Measurements from ENCODE around the gene RTEL1. TPM values are rescaled to one million over a fixed set of nuclear protein-coding genes. Genes with fewer than 3 reads are reported as not detected.

Gene RTEL1
- total RNA-seq, 2 experiments from 2014 or later: 25.5 to 27.6 TPM

GRCh38 chr20:63736893-63737694 lies 79.0 kb downstream of the RTEL1 start:
- POLR2A ChIA-PET: interaction anchor here (0.6 to 9.9 kb wide), 21 partner anchors 8 to 216 kb away, joined by 3 to 168 read pairs (median 7); partner anchors contain the start of genes ARFRP1, GMEB2, PPDPF and PTK6

GRCh38 chr20:63737695-63737944 lies 79.5 kb downstream of the RTEL1 start:
- Mint-ChIP-seq H3K4me1 (ENCODE audit: low read depth) (peaks cover 25% of the 10 kb centered on the region), H3K27ac (peak overlapping the region; percentile 88), H3K36me3 (ENCODE audit: low read depth) (peaks cover 26% of the 10 kb centered on the region), H3K9me3 (no peaks in the 10 kb centered on the region), H3K4me3 (peak overlapping the region; percentile 91), H3K27me3 (no peaks in the 10 kb centered on the region)
- intact Hi-C loops (cut with DNase I, micrococcal nuclease): loop anchor here in 1 of 2 experiments (2.0 to 10.0 kb wide), 3 partner anchors 31 to 83 kb away; partner anchors contain the start of genes ARFRP1, RTEL1 and STMN3
- Histone ChIP-seq H3K27me3 (ENCODE audit: control insufficient read depth in 1 of 2, insufficient read depth in 2 of 2, low read length in 2 of 2) (no peaks in the 10 kb centered on the region), H3K4me3 (ENCODE audit: low read length) (peak overlapping the region; percentile 92), H3K27ac (ENCODE audit: low read depth in 1 of 2, low read length in 2 of 2) (peak overlapping the region in 1 of 2 donors; percentile 83), H3K36me3 (ENCODE audit: insufficient read depth, low read length) (peaks cover 63% of the 10 kb centered on the region), H3K9me3 (ENCODE audit: control insufficient read depth in 1 of 2, insufficient read depth in 1 of 2, low read length in 2 of 2) (no peaks in the 10 kb centered on the region), H3K4me1 (ENCODE audit: insufficient read depth, low read length) (peaks cover 63% of the 10 kb centered on the region)
- ATAC-seq (ENCODE audit: poor library complexity) (no peak), DNase-seq (no peak)
- ChIA-PET CTCF (interaction anchor here (1.4 to 6.3 kb wide), 4 partner anchors 30 to 127 kb away, joined by 4 to 44 read pairs (median 16); partner anchors contain the start of genes ARFRP1 and ZGPAT), POLR2A (interaction anchor here (0.6 to 9.9 kb wide), 14 partner anchors 10 to 200 kb away, joined by 3 to 168 read pairs (median 10); partner anchors contain the start of genes ARFRP1, GMEB2, PTK6 and RTEL1)
- TF ChIP-seq CTCF (IDR thresholded peaks at IDR 0.05): no peak

More at GRCh38 chr20:63736893-63737694, 79.0 kb downstream of the RTEL1 start:
- H3K9me3 Mint-ChIP-seq: no peaks in the 10 kb centered on the region
- H3K4me3 Mint-ChIP-seq: peak overlapping the region; percentile 91
- intact Hi-C loops (cut with DNase I, micrococcal nuclease): loop anchor here (1.0 to 10.0 kb wide), 5 partner anchors 14 to 82 kb away; partner anchors contain the start of genes ARFRP1 (in 1 of the 2), RTEL1 (in 1 of the 2), STMN3 (in 1 of the 2) and ZGPAT (in 1 of the 2)
- peak; percentile 30 for ATAC-seq (ENCODE audit: poor library complexity)
- peak in 13 of 14 experiments; percentile 39 to 81 (median 64) for DNase-seq
- H3K4me3 ChIP-seq (ENCODE audit: low read length): peak overlapping the region; percentile 92
- H3K36me3 ChIP-seq (ENCODE audit: insufficient read depth, low read length): peaks cover 59% of the 10 kb centered on the region
- H3K27ac ChIP-seq (ENCODE audit: low read depth in 1 of 2, low read length in 2 of 2): peak overlapping the region; percentile 49 to 83
- H3K27ac Mint-ChIP-seq: peak overlapping the region; percentile 88
- H3K36me3 Mint-ChIP-seq (ENCODE audit: low read depth): peaks cover 26% of the 10 kb centered on the region
- H3K27me3 ChIP-seq (ENCODE audit: control insufficient read depth in 1 of 2, insufficient read depth in 2 of 2, low read length in 2 of 2): no peaks in the 10 kb centered on the region
- peaks cover 66% of the 10 kb centered on the region for H3K4me1 ChIP-seq (ENCODE audit: insufficient read depth, low read length)
- CTCF ChIA-PET: interaction anchor here (1.1 to 6.3 kb wide), 7 partner anchors 13 to 127 kb away, joined by 4 to 44 read pairs (median 5); partner anchors contain the start of genes ARFRP1 and ZGPAT
- H3K4me1 Mint-ChIP-seq (ENCODE audit: low read depth): peaks cover 25% of the 10 kb centered on the region
- no peaks in the 10 kb centered on the region for H3K27me3 Mint-ChIP-seq
- H3K9me3 ChIP-seq (ENCODE audit: control insufficient read depth in 1 of 2, insufficient read depth in 1 of 2, low read length in 2 of 2): no peaks in the 10 kb centered on the region
- TF ChIP-seq CTCF (IDR thresholded peaks at IDR 0.05): no peak

DNA sequence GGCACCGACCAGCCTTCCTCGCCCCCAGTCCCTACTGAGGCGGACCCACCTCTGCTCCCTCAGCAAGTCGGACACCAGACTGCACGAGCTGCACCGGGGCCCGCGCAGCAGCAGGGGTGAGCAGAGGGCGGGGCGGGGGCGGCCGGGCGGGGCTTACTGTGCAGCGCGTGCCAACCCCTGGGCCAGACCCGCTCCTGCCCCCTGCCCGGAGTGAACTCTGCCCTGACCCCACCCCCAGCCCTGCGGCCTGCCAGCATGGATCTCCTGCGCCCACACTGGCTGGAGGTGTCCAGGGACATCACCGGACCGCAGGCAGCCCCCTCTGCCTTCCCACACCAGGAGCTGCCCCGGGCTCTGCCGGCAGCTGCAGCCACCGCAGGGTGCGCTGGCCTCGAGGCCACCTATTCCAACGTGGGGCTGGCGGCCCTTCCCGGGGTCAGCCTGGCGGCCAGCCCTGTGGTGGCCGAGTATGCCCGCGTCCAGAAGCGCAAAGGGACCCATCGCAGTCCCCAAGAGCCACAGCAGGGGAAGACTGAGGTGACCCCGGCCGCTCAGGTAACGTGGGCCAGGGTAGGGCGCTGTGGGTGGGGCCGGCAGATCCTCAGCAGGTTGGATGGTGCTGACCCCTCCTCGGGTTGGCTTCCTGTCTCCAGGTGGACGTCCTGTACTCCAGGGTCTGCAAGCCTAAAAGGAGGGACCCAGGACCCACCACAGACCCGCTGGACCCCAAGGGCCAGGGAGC lies 80.0 kb downstream of the RTEL1 start:
- peaks cover 26% of the 10 kb centered on the region for H3K36me3 Mint-ChIP-seq (ENCODE audit: low read depth)
- peak; percentile 10 for ATAC-seq (ENCODE audit: poor library complexity)
- H3K27ac Mint-ChIP-seq: no peak overlapping the region
- CTCF ChIA-PET: interaction anchor here (3.2 to 6.3 kb wide), 3 partner anchors 31 to 48 kb away, joined by 15 to 44 read pairs (median 17); partner anchors contain the start of genes ARFRP1 and ZGPAT
- H3K4me3 ChIP-seq (ENCODE audit: low read length): peak overlapping the region; percentile 92
- POLR2A ChIA-PET: interaction anchor here (0.6 to 9.9 kb wide), 12 partner anchors 10 to 242 kb away, joined by 4 to 168 read pairs (median 7); partner anchors contain the start of genes ARFRP1, PTK6, TPD52L2 and ZGPAT
- H3K4me3 Mint-ChIP-seq: peak overlapping the region; percentile 74
- peaks cover 25% of the 10 kb centered on the region for H3K4me1 Mint-ChIP-seq (ENCODE audit: low read depth)
- no peaks in the 10 kb centered on the region for H3K27me3 ChIP-seq (ENCODE audit: control insufficient read depth in 1 of 2, insufficient read depth in 2 of 2, low read length in 2 of 2)
- H3K9me3 Mint-ChIP-seq: no peaks in the 10 kb centered on the region
- H3K4me1 ChIP-seq (ENCODE audit: insufficient read depth, low read length): peaks cover 61% of the 10 kb centered on the region
- peak in 7 of 14 experiments; percentile 33 to 70 (median 50) for DNase-seq
- H3K9me3 ChIP-seq (ENCODE audit: control insufficient read depth in 1 of 2, insufficient read depth in 1 of 2, low read length in 2 of 2): no peaks in the 10 kb centered on the region
- peak overlapping the region; percentile 34 to 83 for H3K27ac ChIP-seq (ENCODE audit: low read depth in 1 of 2, low read length in 2 of 2)
- no peak for TF ChIP-seq CTCF (IDR thresholded peaks at IDR 0.05)
- intact Hi-C loops (cut with DNase I, micrococcal nuclease): loop anchor here in 1 of 2 experiments (2.0 to 10.0 kb wide), 3 partner anchors 31 to 83 kb away; partner anchors contain the start of genes ARFRP1, RTEL1 and STMN3
- no peaks in the 10 kb centered on the region for H3K27me3 Mint-ChIP-seq
- H3K36me3 ChIP-seq (ENCODE audit: insufficient read depth, low read length): peaks cover 63% of the 10 kb centered on the region

Measured in CD4-positive, alpha-beta T cell (primary cell).